OCI-LY1 (cell line): Measurements from ENCODE around the gene P3H3.

Experiments
- H2AFZ ChIP-seq: fragments of 200-600 bp; sonication (generic), shearing (Covaris generic); 2 replicates; pipeline ENCODE4 v1.6.0; 2014; ENCODE audit warnings: antibody characterized with exemption, mild to moderate bottlenecking, low read length
- H3F3A ChIP-seq: fragments of 200-600 bp; sonication (generic), shearing (Covaris generic); 2 replicates; pipeline ENCODE4 v1.6.0; 2014; ENCODE audit warnings: mild to moderate bottlenecking, antibody characterized with exemption, low read length, moderate library complexity; ENCODE audit not compliant: insufficient read depth
- H3K27ac ChIP-seq: fragments of 200-600 bp; sonication (generic); 2 replicates; pipeline ENCODE4 v1.5.1; 2014; ENCODE audit warnings: low read length, mixed run types, mild to moderate bottlenecking, low read depth; ENCODE audit not compliant: poor library complexity, severe bottlenecking
- H3K27me3 ChIP-seq: fragments of 200-600 bp; sonication (generic); 2 replicates; pipeline ENCODE4 v1.6.0; 2014; ENCODE audit warnings: antibody characterized with exemption, mild to moderate bottlenecking, low read length, moderate library complexity; ENCODE audit not compliant: insufficient read depth
- H3K36me3 ChIP-seq: fragments of 200-600 bp; sonication (generic); 2 replicates; pipeline ENCODE4 v1.6.1; 2014; ENCODE audit warnings: mild to moderate bottlenecking, antibody characterized with exemption, low read length, moderate library complexity, mixed read lengths; ENCODE audit not compliant: insufficient read depth
- H3K4me1 ChIP-seq: fragments of 200-600 bp; sonication (generic); 2 replicates; pipeline ENCODE4 v1.5.1; 2014; ENCODE audit warnings: mild to moderate bottlenecking, low read length, moderate library complexity; ENCODE audit not compliant: insufficient read depth, severe bottlenecking
- H3K4me2 ChIP-seq: fragments of 200-600 bp; sonication (generic), shearing (Covaris generic); 2 replicates; pipeline ENCODE4 v1.6.1; 2014; ENCODE audit warnings: low read length
- H3K4me3 ChIP-seq: fragments of 200-600 bp; sonication (generic); 2 replicates; pipeline ENCODE4 v1.5.1; 2014; ENCODE audit warnings: low read length, low read depth, mild to moderate bottlenecking, mixed read lengths; ENCODE audit not compliant: poor library complexity, severe bottlenecking
- H3K79me2 ChIP-seq: fragments of 200-600 bp; shearing (Covaris generic); 2 replicates; pipeline ENCODE4 v1.6.1; 2016; ENCODE audit warnings: mixed run types, low read length, mixed read lengths; ENCODE audit not compliant: insufficient read depth
- H3K9ac ChIP-seq: fragments of 200-600 bp; sonication (generic), shearing (Covaris generic); 2 replicates; pipeline ENCODE4 v1.6.1; 2014; ENCODE audit warnings: mild to moderate bottlenecking, low read length, mixed read lengths
- H3K9me2 ChIP-seq: fragments of 200-600 bp; sonication (generic), shearing (Covaris generic); 2 replicates; pipeline ENCODE4 v1.6.1; 2014; ENCODE audit warnings: low read depth, mild to moderate bottlenecking, low read length, mixed read lengths
- H3K9me3 ChIP-seq: fragments of 200-600 bp; shearing (Covaris generic); 2 replicates; pipeline ENCODE4 v1.6.1; 2014; ENCODE audit warnings: low read length, mixed read lengths
- H4K20me1 ChIP-seq: fragments of 200-600 bp; sonication (generic), shearing (Covaris generic); 2 replicates; pipeline ENCODE4 v1.6.0; 2016; ENCODE audit warnings: mild to moderate bottlenecking, low read length; ENCODE audit not compliant: insufficient read depth
- EZH2 ChIP-seq: fragments of 200-600 bp; sonication (generic), shearing (Covaris generic); IDR thresholded peaks from 2 replicates; pipeline ENCODE4 v1.8.0; 2017; ENCODE audit warnings: borderline replicate concordance, mixed run types, mild to moderate bottlenecking, antibody characterized with exemption, low read length, moderate library complexity, mixed read lengths
- TF ChIP-seq, protein P1 (sequence below): fragments of 200-600 bp; sonication (generic), shearing (Covaris generic); IDR thresholded peaks from 2 replicates; pipeline ENCODE4 v1.5.1; 2017; ENCODE audit warnings: mild to moderate bottlenecking, antibody characterized with exemption, low read length, moderate library complexity, mixed read lengths

Gene P3H3

DNA sequence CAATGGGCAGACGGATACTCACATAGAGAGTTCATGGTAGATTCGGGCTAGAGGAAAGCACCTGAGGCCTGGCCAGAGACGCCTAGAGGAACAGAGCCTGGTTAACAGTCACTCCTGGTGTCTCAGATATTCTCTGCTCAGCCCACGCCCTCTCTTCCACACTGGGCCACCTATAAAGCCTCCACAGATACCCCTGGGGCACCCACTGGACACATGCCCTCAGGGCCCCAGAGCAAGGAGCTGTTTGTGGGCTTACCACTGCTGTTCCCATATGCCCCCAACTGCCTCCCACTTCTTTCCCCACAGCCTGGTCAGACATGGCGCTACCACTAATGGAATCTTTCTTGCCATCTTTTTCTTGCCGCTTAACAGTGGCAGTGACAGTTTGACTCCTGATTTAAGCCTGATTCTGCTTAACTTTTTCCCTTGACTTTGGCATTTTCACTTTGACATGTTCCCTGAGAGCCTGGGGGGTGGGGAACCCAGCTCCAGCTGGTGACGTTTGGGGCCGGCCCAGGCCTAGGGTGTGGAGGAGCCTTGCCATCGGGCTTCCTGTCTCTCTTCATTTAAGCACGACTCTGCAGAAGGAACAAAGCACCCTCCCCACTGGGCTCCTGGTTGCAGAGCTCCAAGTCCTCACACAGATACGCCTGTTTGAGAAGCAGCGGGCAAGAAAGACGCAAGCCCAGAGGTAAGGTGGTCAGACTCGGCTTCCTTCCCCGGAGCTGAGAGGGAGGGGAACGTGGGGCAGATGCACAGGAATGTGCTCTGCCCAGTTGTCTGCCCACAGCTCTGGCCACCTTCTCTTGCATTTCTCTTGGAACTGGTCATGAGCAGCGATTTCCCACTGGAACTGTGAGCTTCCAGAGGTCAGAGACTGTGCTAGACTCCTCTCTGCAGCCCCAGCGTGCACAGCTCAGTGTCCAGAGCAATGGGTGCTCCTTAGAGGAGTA, 39.0 kb upstream of the P3H3 start, which contains the start of gene CD4:
Gene CD4, plus strand, starts transcription at position 557 of the 953 bp plus-strand sequence. CDS start 10,611 bp downstream, outside the sequence.
- no peak within 1 kb of the TSS for H3K9ac ChIP-seq
- no peaks in the 10 kb centered on the region for H4K20me1 ChIP-seq
- no peaks in the 10 kb centered on the region for H3K36me3 ChIP-seq
- no peaks in the 10 kb centered on the region for H3K9me2 ChIP-seq
- TF ChIP-seq, protein P1, sequence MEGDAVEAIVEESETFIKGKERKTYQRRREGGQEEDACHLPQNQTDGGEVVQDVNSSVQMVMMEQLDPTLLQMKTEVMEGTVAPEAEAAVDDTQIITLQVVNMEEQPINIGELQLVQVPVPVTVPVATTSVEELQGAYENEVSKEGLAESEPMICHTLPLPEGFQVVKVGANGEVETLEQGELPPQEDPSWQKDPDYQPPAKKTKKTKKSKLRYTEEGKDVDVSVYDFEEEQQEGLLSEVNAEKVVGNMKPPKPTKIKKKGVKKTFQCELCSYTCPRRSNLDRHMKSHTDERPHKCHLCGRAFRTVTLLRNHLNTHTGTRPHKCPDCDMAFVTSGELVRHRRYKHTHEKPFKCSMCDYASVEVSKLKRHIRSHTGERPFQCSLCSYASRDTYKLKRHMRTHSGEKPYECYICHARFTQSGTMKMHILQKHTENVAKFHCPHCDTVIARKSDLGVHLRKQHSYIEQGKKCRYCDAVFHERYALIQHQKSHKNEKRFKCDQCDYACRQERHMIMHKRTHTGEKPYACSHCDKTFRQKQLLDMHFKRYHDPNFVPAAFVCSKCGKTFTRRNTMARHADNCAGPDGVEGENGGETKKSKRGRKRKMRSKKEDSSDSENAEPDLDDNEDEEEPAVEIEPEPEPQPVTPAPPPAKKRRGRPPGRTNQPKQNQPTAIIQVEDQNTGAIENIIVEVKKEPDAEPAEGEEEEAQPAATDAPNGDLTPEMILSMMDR, result no peak
- TF ChIP-seq EZH2, result no peak
- H3K4me2 ChIP-seq, result no peak within 1 kb of the TSS
- no peak within 1 kb of the TSS for H3K27ac ChIP-seq
- no peaks in the 10 kb centered on the region for H3K4me1 ChIP-seq
- H3K4me3 ChIP-seq, result no peak within 1 kb of the TSS
- H2AFZ ChIP-seq, result no peak within 1 kb of the TSS
- no peaks in the 10 kb centered on the region for H3K79me2 ChIP-seq
- H3K27me3 ChIP-seq, result peaks cover 3% of the 10 kb centered on the region; the same call in 1 of the 2 replicates
- H3K9me3 ChIP-seq, result no peaks in the 10 kb centered on the region
- H3F3A ChIP-seq, result no peaks in the 10 kb centered on the region

DNA sequence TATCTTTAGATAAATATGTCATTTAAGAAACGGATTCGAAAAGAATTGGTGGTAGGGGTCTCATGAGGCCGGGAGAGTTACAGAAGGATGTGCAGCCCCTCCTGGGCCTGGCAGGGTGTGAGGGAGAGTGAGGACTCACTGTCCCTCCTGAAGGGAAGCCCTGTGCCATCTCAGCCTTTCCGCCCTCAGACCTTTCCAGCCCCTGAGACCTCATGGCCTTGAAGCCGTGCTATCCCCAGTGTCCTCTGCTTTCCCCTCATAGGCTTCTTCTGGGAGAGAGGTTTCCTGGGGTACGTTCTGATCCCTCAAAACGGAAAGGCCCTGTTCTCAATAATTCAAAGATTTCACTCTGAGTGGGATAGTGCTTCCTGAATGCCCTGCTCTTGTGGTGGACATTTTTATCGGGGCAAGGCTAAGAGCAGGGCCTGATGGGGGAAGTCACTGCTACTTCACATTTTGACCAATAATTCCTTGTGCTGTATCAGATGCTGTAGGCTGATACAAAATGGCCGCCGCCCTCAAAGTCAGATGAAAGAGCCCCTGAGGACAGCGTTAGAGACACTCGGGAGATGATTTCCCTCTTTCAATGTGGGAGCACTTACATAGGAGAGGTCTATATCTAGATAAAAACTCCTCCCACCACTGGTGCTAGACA, 37.6 kb upstream of the P3H3 start:
- Histone ChIP-seq H3K4me2 (no peak overlapping the region), H3K9me3 (no peaks in the 10 kb centered on the region), H2AFZ (no peak overlapping the region), H3K4me3 (no peak overlapping the region), H3K79me2 (no peaks in the 10 kb centered on the region), H3K9ac (no peak overlapping the region), H3K9me2 (no peaks in the 10 kb centered on the region), H3K27me3 (peaks cover 5% of the 10 kb centered on the region), H3K27ac (no peak overlapping the region), H3K36me3 (no peaks in the 10 kb centered on the region), H3K4me1 (no peaks in the 10 kb centered on the region), H3F3A (no peaks in the 10 kb centered on the region), H4K20me1 (no peaks in the 10 kb centered on the region)
- no peak for TF ChIP-seq EZH2
- TF ChIP-seq, protein P1, result no peak

DNA sequence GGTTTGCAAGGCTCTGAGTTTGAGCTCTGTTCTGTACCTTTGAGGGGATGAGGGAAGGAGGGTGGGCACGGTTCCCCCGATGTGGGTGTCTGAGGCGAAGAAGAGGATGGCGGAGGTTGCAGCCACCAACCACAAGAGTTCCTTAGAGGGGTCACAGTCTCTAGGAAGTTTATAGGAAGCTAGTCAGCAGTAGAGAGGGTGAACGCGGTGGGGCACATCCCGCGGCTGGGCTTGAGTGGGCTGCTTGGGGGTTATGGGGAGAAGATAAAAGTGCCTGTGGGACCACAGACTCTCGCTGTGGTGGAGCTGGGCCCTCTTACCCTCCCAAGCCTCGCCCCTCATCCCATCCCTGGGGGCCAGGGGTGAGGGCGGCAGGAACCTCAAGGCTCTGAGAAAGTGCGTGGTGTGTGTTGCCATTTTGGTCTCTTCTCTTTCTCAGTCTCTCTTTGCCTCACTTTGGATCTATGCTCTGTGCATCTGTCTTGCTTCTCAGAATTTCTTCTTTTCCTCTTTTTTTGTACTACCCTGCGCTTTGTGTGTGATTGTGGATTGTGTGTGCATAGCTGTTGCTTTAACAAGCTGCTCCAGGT, 36.2 kb upstream of the P3H3 start:
- Histone ChIP-seq H3K27me3 (peaks cover 12% of the 10 kb centered on the region), H3K9me2 (no peaks in the 10 kb centered on the region), H2AFZ (no peak overlapping the region), H3K4me3 (no peak overlapping the region), H3K36me3 (no peaks in the 10 kb centered on the region), H3K27ac (no peak overlapping the region), H3K79me2 (no peaks in the 10 kb centered on the region), H3K4me2 (no peak overlapping the region), H3K9ac (no peak overlapping the region), H4K20me1 (no peaks in the 10 kb centered on the region), H3K9me3 (no peaks in the 10 kb centered on the region), H3K4me1 (no peaks in the 10 kb centered on the region), H3F3A (no peaks in the 10 kb centered on the region)
- TF ChIP-seq EZH2, result no peak
- TF ChIP-seq, protein P1, result no peak
